Large intestine (tissue), 3 donors: ENCODE data around the gene SLC35A3. TPM values are rescaled to one million over a fixed set of nuclear protein-coding genes. Genes with fewer than 3 reads are reported as not detected.
"Not testable (repeated sequence)": the region's sequence is repeated elsewhere in the genome, so short reads cannot be mapped to it uniquely, and the experiment has no call there.

Source experiments
- DNase-seq, 2 donors: peaks; one replicate each; pipeline versions ENCODE4 v3.0.0 to v3.0.0-alpha.2; 2013
- H3K27ac ChIP-seq: one replicate; pipeline ENCODE4 v1.5.1; 2013; ENCODE audit warnings: low read length
- H3K27me3 ChIP-seq: 2 replicates; pipeline ENCODE4 v1.6.1; 2013; ENCODE audit warnings: low read length; ENCODE audit not compliant: control insufficient read depth, insufficient read depth
- H3K36me3 ChIP-seq: 2 replicates; pipeline ENCODE4 v1.6.1; 2013; ENCODE audit warnings: low read length; ENCODE audit not compliant: control insufficient read depth, insufficient read depth
- H3K4me1 ChIP-seq: one replicate; pipeline ENCODE4 v1.6.1; 2013; ENCODE audit warnings: low read length; ENCODE audit not compliant: control insufficient read depth, insufficient read depth
- H3K4me3 ChIP-seq: one replicate; pipeline ENCODE4 v1.5.1; 2013; ENCODE audit warnings: low read length
- H3K9me3 ChIP-seq: one replicate; pipeline ENCODE4 v1.6.1; 2013; ENCODE audit warnings: mild to moderate bottlenecking, low read depth, low read length, moderate library complexity; ENCODE audit not compliant: control insufficient read depth
- WGBS: methylation state at CpG from one replicate; pipeline ENCODE4 v1.1.5; 2013; ENCODE audit warnings: low lambda C conversion rate; ENCODE audit not compliant: insufficient coverage; 5-methylcytosine and 5-hydroxymethylcytosine counted together
- polyA plus RNA-seq: library from polyadenylated mRNA; unstranded; fragments of 120-200 nt; gene quantifications from one replicate; pipeline ENCODE4 v1.2.1, GENCODE V29; 2013

Gene SLC35A3
- polyA plus RNA-seq, 1 donor: 78.9 TPM

DNA sequence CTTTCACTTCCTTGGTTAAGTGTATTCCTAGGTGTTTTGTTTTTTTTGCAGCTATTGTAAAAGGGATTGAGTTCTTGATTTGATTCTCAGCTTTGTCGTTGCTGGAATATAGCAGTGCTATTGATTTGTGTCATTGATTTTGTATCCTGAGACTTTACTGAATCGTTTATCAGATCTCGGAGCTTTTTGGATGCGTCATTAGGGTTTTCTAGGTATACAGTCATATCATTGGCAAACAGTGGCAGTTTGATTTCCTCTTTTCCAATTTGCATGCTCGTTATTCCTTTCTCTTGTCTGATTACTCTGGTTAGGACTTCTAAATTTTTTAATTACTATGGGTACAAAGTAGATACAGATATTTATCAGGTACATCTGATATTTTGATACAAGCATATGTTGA lies 75.4 kb downstream of the SLC35A3 start:
- Histone ChIP-seq H3K27me3 (no peaks in the 10 kb centered on the region), H3K27ac (no peak overlapping the region), H3K4me3 (no peak overlapping the region), H3K9me3 (peaks cover 8% of the 10 kb centered on the region), H3K4me1 (peaks cover 6% of the 10 kb centered on the region), H3K36me3 (peaks cover 3% of the 10 kb centered on the region)
- 100% methylated on average over 1 of the region's 5 CpGs for WGBS
- no peak for DNase-seq

DNA sequence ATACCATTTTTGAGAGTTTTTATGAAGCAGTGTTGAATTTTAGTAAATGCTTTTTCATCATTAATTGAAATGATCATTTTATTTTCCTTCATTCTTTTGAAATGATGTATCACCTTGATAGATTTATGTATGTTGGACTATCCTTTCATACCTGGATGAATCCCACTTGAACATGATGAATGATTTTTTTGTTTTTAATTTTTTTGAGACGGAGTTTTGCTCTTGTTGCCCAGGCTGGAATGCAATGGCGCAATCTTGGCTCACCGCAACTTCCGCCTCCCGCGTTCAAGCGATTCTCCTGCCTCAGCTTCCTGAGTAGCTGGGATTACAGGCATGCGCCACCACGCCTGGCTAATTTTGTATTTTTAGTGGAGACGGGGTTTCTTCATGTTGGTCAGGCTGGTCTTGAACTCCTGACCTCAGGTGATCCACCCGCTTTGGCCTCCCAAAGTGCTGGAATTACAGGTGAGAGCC lies 77.5 kb downstream of the SLC35A3 start:
- 100% methylated on average over 2 of the region's 11 CpGs for WGBS
- not testable (repeated sequence) for DNase-seq, H3K27ac ChIP-seq, H3K4me3 ChIP-seq, H3K4me1 ChIP-seq, H3K9me3 ChIP-seq, H3K27me3 ChIP-seq, H3K36me3 ChIP-seq

DNA sequence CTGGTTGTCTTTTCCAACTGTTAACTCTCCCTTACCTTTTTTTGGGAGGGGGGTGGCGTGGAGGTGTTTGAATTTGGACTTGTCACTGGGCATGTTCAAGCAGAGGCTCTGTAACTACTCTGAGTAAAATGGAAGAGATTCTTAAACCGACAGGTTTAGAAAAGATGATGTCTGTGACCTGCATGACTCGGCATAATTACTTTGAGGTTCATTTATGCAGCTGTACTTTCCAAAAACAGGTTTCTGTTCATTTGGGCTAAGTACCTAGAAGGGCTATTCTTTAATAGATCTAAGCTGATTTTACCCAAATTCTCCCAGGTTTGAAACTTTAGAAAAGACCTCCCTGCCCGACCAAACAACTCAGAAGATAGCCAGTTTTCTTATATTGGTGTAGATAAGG lies 80.3 kb downstream of the SLC35A3 start:
- Histone ChIP-seq H3K27ac (no peak overlapping the region), H3K4me3 (no peak overlapping the region), H3K4me1 (no peaks in the 10 kb centered on the region), H3K36me3 (peaks cover 14% of the 10 kb centered on the region), H3K9me3 (peaks cover under 1% of the 10 kb centered on the region), H3K27me3 (no peaks in the 10 kb centered on the region)
- 86% methylated on average over 1 of the region's 4 CpGs for WGBS
- DNase-seq: no peak

DNA sequence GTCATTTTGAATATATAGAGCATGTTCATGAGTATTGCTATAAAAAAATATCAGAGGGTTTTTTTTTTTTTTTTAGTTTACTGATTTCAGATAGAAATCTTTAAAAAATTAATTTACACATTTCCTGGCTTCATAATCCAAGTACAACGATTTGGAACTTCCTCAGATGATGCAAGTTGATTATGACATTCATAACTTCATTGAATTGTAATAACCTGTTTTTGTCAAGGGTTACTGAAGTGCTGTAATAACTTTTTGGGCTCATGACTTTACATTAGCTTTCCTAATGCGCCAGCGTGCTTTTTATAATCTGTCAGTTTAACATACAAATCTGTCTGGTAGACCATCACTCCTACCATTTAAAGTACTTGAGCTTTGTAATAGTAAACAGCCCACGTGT lies 81.6 kb downstream of the SLC35A3 start:
- Histone ChIP-seq H3K27ac (no peak overlapping the region), H3K4me1 (no peaks in the 10 kb centered on the region), H3K27me3 (no peaks in the 10 kb centered on the region), H3K4me3 (no peak overlapping the region), H3K9me3 (no peaks in the 10 kb centered on the region), H3K36me3 (peaks cover 16% of the 10 kb centered on the region)
- DNase-seq: no peak
- no CpG with 5 or more reads among the region's 4 CpGs for WGBS

DNA sequence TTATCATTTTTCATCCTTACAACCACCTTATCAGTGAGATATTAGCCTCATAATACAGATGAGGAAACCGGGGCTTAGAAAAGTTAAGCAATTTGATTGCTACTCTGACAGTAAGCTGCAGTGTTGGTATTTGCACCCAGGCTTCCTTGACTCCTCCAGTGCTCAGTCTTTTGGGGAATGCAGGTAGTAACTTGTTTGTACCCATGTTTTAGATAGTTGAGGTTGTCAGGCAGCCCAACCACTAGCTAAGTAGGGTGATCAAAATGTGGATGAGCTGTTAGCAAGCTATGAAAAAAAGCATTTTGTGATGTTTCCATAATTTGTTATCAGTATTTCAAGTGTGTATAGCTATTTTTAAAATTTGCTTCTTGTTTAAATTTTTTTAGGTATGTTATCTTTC lies 82.1 kb downstream of the SLC35A3 start:
- WGBS: 33% methylated on average over 1 of the region's 1 CpG
- H3K9me3 ChIP-seq: no peaks in the 10 kb centered on the region
- no peak overlapping the region for H3K4me3 ChIP-seq
- no peak overlapping the region for H3K27ac ChIP-seq
- H3K27me3 ChIP-seq: no peaks in the 10 kb centered on the region
- H3K4me1 ChIP-seq: no peaks in the 10 kb centered on the region
- no peak for DNase-seq
- peaks cover 16% of the 10 kb centered on the region for H3K36me3 ChIP-seq

DNA sequence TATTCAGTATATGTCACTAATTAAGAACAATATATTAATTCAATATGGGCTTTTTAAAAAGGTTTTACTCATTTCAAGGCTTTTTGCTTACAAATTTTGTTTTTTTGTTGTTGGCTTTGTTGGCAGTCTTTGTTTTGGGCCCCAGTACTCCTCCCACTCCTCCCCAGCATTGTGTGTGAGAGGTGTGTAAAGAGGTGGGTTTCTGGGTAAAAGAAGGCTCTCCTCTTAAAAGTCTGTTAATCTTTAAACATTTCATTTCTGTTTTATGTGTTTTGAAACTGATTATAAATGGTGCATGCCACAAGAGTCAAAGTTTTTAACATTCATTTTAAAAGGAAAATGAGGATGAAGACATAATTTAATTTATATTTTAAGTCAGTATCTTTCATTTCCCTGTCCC lies 83.3 kb downstream of the SLC35A3 start:
- H3K4me3 ChIP-seq: no peak overlapping the region
- H3K9me3 ChIP-seq: no peaks in the 10 kb centered on the region
- no peaks in the 10 kb centered on the region for H3K27me3 ChIP-seq
- DNase-seq: no peak
- H3K4me1 ChIP-seq: no peaks in the 10 kb centered on the region
- no peak overlapping the region for H3K27ac ChIP-seq
- peaks cover 21% of the 10 kb centered on the region for H3K36me3 ChIP-seq

DNA sequence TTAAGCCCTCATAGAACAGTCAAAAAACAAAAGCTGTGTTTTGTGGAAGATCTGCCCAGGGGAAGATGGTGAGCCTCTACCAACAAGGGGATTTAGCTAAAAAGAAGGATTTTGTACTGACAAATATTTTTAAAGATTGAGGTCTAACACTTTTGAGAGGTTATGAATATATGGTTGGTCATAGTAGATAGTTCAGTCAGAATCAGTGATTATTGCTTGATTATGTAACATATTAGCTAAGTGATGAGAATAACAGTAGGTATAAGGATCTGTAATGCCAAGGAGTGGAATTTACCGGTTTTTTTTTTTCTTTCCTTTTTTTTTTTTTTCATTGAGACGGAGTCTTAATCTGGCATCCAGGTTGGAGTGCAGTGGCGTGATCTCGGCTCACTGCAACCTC lies 83.9 kb downstream of the SLC35A3 start:
- no peak overlapping the region for H3K4me3 ChIP-seq
- WGBS: 100% methylated on average over 1 of the region's 4 CpGs
- no peak for DNase-seq
- no peaks in the 10 kb centered on the region for H3K4me1 ChIP-seq
- peaks cover 21% of the 10 kb centered on the region for H3K36me3 ChIP-seq
- no peaks in the 10 kb centered on the region for H3K9me3 ChIP-seq
- no peaks in the 10 kb centered on the region for H3K27me3 ChIP-seq
- H3K27ac ChIP-seq: no peak overlapping the region

DNA sequence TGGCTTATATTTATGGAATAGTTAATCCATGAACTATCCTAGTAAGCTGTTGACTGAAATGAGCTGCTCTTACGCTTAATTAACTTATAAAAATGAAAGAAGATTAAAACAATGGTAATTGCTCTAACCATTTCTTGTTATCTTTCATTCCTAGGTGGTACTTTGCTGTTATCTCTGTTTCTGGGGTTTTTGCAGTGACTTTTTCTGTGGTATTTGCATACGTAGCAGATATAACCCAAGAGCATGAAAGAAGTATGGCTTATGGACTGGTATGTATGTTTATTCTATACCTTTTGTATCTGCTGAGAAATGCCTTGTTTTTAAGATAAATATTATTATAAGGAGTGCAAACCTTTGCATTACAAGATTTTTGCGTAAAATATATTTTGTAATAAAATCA lies 91.9 kb downstream of the SLC35A3 start:
- H3K27ac ChIP-seq: no peak overlapping the region
- H3K36me3 ChIP-seq: peaks cover 46% of the 10 kb centered on the region
- H3K27me3 ChIP-seq: no peaks in the 10 kb centered on the region
- WGBS: 100% methylated on average over 2 of the region's 3 CpGs
- no peak overlapping the region for H3K4me3 ChIP-seq
- H3K4me1 ChIP-seq: no peaks in the 10 kb centered on the region
- H3K9me3 ChIP-seq: no peaks in the 10 kb centered on the region
- no peak for DNase-seq

DNA sequence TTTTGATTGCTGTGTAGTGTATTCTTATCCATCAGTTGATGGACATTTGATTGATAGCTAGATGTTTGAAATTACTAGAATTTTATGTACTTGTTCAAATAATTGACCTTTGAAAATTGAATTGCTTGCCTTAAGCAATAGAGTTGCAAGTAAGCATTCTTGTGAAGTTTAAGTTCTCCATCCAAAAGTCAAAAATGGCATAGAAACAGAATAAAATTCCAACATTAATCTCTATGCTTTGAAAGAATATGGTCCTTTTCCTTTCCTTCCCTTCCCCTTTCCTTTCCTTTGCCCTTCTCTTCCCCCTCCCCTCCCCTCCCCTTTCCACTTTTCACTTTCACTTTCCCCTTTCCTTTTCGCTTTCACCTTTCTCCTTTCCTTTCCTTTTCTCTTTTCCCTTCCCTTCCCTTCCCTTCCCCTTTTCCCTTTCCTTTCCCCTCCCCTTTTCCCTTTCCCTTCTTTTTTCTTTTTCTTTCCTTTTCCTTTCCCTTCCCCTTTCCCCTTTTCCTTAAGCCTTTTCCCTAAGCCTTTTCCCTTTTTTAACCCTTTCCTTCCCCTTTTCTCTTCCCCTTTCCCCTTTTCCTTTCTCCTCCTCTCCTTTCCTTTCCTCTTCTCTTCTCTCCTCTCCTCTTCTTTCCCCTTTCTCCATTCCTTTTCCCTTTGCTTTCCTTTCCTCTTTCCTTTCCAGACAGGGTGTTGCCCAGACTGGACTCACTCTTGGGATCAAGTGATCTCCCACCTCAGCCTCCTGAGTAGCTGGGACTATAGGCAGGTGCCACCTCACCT lies 95.6 kb downstream of the SLC35A3 start:
- H3K36me3 ChIP-seq: peaks cover 64% of the 10 kb centered on the region
- no peak overlapping the region for H3K27ac ChIP-seq
- H3K27me3 ChIP-seq: no peaks in the 10 kb centered on the region
- no peaks in the 10 kb centered on the region for H3K9me3 ChIP-seq
- H3K4me1 ChIP-seq: no peaks in the 10 kb centered on the region
- WGBS: 89% methylated on average over 1 of the region's 1 CpG
- no peak for DNase-seq
- no peak overlapping the region for H3K4me3 ChIP-seq

DNA sequence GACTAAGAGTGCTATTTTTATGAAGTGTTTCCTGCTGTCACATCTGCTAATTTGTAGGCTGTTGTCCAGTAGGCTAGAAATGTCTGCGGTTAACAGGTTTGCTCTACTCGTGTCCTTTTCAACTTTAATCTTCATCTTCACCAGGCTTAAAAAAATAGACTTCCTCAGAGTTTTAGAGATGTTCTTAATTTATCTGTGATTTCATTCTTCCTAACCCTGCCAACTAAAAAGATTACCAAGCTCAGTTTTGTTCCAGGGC lies 96.1 kb downstream of the SLC35A3 start:
- WGBS: 100% methylated on average over 2 of the region's 2 CpGs
- Histone ChIP-seq H3K36me3 (peaks cover 66% of the 10 kb centered on the region), H3K4me3 (no peak overlapping the region), H3K9me3 (no peaks in the 10 kb centered on the region), H3K27ac (no peak overlapping the region), H3K27me3 (no peaks in the 10 kb centered on the region), H3K4me1 (no peaks in the 10 kb centered on the region)
- no peak for DNase-seq

DNA sequence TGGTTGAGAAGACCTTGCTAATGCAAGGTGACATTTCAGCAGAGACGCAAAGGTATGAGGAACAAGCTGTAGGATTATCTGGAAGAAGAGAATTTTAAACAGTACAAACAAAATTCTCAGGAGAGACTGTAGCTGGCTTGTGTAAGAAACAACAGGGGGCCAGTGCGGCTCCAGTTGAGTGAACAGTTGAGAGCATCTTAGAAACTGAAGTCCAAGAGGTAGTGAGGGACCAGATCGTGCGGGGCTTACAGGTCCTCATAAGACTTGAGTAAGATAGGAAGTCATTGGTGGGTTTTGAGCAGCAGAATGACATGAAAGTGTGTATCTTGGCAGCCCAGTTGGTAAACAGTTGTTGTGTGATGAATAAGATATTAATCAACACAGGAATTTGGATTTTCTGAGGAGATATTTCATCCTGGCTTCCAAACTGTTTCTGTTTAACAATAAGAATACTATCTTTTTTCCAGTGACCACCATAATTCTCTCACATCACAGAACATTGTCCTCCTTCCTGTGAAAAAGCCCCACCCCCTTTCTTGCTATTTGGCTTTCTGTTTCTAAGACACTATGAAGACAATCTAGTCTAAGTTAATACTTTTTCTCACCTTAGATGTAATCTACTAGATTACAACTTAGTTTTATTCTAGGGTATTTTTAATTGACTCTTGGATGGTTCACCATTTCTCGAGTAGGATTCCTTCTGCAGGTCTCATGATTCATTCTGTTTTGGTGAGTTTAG lies 100.6 kb downstream of the SLC35A3 start:
- no peak overlapping the region for H3K4me3 ChIP-seq
- H3K9me3 ChIP-seq: no peaks in the 10 kb centered on the region
- H3K27me3 ChIP-seq: no peaks in the 10 kb centered on the region
- H3K36me3 ChIP-seq: peaks cover 77% of the 10 kb centered on the region
- no peaks in the 10 kb centered on the region for H3K4me1 ChIP-seq
- WGBS: 100% methylated on average over 3 of the region's 5 CpGs
- no peak overlapping the region for H3K27ac ChIP-seq
- DNase-seq: no peak
